Stimulated activated CD8-positive, alpha-beta memory T cell treated with anti-CD3 and anti-CD28 coated beads, Interleukin-12 subunit alpha, Interleukin-12 subunit beta, amount 100 ng/mL, for 24 hours (primary cell): ENCODE data around the gene HSPB1.
"Not testable (repeated sequence)": the region's sequence is repeated elsewhere in the genome, so short reads cannot be mapped to it uniquely, and the experiment has no call there.

Experiments used
- DNase-seq: peaks from one replicate; pipeline ENCODE4 v3.0.0-alpha.2; 2020; ENCODE audit errors: extremely low read depth

The HSPB1 gene

GRCh38 chr7:76302347-76303201 lies at the start of gene HSPB1:
Gene HSPB1, plus strand, starts transcription at chr7:76302673. Its CDS starts 40 bp downstream, at chr7:76302713.
- DNase-seq = no peak

DNA sequence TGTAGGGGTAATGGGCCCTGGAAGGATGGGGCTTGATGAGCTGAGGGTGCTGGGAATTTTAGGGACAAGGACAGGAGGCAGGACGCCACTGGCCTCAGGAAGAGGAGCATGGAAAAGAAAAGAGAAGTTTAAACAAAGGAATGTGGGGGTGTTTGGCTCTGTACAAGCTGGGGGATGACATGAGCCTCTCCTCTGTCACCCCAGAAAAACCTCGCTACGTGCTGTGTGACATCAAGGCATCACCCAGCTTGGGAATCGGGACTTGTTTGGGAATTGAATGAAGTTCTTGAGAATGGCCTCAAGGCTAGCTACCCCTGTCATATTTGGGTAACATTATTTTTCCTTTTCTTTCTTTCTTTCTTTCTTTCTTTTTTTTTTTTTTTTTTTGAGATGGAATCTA lies 47.7 kb upstream of the HSPB1 start:
- no peak for DNase-seq

DNA sequence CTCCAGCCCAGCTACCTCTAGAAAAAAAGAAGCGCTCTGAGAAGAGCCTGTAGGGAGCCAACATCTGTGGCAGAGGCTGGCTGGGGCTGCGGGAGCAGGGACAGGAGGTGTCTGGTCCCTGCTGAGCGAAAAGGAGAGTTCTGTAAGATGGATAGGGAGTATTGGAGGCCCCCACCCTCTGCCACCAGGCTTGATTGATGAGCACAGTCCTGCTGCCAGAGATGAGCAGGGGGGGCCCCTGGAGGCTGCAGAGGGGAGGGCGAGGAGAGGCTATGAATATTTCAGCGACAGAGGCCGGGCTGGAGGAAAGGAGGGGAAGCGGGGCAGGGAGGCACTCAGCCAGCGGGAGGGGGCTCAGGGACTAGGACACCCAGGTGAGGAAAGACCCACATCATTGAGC lies 44.5 kb upstream of the HSPB1 start:
- no peak for DNase-seq

GRCh38 chr7:76259124-76260093 lies 43.1 kb upstream of the HSPB1 start:
- DNase-seq = no peak

DNA sequence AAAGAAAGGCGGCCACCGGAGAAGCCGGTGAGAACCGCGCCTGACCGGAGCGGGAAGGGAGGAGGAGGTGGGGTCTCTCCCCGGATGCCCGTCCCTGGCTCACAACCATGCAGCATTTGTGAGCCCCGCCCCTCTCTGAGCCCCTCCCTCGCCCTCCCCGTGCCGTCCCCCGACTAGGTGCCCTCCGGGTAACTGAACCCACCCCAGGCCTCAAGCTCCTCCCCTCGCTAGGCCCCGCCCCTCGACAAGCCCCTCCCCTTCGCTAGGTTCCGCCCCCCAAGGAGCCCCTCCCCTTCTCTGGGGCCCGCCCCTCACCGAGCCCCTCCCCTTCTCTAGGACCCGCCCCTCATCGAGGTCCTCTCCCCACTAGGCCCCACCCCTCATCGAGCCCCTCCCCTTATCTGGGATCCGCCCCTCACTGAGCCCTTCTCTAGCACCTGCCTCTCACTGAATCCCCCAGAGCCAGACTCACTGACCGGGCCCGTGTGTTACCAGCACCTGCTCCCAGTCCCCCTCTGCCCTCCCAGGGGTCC lies 42.2 kb upstream of the HSPB1 start:
- DNase-seq = peak; percentile 9

DNA sequence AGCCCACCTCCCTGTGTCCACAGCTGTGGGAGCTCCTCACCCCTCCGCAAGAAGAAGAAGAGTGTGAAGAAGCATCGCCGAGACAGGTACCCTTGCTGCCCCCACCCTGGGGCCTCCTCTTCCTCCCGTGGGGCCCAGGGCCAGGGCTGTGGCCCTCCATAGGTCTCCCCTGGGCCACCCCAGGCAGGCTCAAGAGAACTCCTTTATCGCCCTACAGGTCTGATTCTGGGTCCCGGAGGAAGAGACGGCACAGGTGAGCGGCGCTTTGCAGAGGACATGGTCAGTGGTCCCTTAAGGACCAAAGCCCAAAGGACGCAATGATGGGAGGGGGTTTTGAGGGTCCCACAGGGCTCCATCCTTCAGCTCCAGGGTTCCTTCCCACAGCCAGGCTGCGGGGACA lies 41.1 kb upstream of the HSPB1 start:
- DNase-seq = no peak

DNA sequence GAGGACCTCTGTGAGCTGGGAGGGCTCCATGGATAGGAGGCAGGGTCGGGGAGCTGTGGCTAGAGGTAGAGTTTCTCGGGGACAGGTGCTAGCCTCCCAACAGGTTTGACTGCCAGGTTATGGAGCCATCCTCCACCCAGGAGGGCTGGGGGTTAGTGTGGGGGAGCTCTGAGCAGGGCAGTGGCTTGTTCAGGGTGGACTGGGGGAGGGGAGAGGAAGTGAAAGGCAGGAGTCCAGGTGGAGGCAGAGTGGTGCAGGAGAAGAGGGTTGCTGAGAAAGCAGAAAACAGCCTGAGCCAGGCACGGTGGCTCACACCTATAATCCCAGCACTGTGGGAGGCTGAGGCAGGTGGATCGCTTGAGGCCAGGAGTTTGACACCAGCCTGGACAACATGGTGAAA lies 40.5 kb upstream of the HSPB1 start:
- DNase-seq = no peak

- DNase-seq = no peak
Observed at GRCh38 chr7:76262683-76263402, 39.6 kb upstream of the HSPB1 start.

DNA sequence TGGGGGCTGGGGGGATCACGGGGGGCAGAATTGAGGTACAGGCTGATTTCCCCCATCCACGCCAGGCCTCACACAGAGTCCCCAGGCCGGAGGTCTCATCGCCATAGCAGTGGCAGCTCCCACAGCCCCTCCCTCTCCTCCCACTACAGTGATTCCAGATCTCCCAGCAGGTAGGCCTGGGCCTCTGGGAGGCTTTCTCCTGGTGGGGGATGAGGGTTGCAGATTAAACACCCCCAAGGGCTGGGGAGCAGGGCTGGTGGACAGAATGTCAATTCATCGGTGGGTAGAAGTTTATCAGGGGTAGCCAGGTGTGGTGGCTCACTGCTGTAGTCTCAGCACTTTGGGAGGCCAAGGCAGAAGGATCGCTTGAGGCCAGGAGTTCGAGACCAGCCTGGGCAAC lies 37.2 kb upstream of the HSPB1 start:
- no peak for DNase-seq

DNA sequence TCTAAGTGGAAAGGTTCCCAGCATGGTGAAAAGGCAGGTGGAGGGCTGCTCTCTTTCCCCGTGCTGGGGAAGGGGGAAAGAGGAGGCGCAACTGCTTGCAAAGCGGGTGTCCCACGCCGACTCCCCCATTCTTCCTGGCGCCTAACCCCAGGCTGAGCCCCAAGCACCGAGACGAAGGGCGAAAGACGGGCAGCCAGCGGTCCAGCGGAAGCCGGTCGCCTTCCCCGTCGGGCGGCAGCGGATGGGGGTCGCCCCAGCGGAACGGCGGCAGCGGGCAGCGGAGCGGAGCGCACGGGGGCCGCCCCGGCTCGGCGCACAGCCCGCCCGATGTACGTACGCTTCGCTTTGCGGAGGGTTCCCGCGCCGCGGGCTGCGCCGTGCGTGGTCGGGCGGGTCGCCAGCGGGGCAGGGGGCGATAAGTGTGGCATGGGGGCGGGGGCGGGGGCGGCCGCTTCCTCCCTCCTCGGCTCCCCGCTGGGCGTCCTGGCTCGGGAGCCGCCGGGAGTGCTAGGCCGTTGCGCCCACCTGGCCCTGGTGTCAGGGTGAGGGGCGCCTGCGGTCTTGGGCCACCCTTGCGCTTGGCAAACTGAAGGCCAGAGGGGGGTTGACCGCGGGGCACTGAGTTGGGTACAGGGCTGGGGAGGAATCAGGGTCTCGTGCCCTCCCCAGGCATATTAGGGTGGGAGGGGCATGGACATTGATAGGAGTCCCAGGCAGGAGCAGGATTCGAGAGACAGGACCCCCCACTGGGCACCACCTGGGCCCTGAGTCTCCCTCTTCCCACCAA lies 35.2 kb upstream of the HSPB1 start:
- no peak for DNase-seq

DNA sequence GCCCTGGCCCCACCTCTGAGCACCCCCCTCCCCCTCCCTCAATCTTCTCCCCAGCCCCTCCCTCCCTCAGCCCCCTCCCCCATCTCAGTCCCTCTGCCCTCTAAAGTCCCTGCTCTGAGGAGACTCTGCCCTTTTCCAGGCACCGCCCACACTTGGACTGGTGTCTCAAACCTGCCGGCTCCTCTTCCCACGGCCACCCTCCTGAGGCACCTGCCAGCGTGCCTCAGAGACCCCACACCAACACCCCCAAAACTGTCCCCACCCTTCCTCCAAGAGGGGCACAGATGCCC lies 34.6 kb upstream of the HSPB1 start:
- DNase-seq = no peak

DNA sequence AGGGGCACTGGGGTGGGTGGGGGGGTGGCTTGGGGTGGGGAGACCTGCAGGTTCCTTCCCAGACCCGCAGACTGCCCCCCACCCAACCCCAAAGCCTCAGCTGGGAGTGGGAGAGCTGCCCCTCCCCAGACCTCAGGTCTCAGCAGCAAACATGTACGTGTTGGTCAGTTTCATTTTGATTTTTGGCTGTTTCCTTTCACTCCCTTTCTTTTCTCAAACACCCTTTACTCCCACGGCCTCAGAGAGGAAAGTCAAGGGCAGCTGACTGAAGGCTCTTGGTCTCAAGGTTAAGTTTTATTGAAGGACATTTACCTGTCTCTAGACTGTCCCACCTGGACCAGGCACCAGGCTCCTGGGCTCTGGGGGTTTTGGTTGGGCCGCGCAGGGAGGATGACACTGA lies 34.1 kb upstream of the HSPB1 start:
- no peak for DNase-seq

GRCh38 chr7:76269895-76270294 lies 32.6 kb upstream of the HSPB1 start:
- no peak for DNase-seq

- DNase-seq = not testable (repeated sequence)
Observed at GRCh38 chr7:76271384-76271783, 31.1 kb upstream of the HSPB1 start.

- DNase-seq = no peak
Observed at GRCh38 chr7:76272142-76272541, 30.3 kb upstream of the HSPB1 start.

GRCh38 chr7:76272851-76273497 lies 29.5 kb upstream of the HSPB1 start:
- DNase-seq = no peak

GRCh38 chr7:76273503-76273902 lies 29.0 kb upstream of the HSPB1 start:
- no peak for DNase-seq

DNA sequence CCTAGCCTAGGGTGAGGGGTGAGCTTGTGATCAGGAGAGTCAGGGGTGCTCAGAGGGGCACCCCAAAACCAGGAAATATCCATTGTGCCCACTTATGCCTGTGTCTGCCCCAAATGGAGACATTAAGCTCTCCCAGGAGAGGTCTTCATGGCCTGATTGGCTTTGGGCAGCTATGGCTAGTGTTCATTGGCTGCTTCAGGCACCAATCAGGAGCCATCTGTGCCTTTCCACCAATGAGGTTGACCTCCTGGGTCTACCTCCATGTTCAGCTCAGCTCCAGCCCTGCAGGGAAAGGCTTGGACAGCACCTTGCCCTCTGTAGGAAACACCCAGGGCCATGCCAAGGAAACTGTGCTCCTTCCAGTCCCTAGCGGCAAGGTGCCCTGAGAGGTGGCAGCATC lies 23.9 kb upstream of the HSPB1 start:
- DNase-seq = no peak

DNA sequence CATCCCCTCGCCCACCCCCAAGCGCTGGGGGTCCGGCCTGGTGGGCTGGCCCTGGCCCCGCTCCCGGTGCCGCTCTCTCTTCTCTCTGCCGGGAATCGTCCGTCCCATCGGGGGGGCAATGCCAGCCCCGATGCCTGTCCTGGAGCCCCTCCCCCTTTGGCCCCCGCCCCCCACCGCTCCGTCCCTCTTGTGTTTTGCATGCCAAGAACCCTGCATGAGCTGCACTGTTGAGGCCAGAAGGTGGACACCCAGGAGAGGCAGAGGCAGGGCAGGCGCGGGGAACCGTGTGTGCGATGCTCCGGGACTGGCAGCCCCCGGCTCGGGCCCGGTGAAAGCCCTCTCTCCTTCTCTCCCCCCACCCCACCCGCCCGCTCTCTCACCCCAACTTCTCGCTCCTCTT lies 22.1 kb upstream of the HSPB1 start:
- no peak for DNase-seq

DNA sequence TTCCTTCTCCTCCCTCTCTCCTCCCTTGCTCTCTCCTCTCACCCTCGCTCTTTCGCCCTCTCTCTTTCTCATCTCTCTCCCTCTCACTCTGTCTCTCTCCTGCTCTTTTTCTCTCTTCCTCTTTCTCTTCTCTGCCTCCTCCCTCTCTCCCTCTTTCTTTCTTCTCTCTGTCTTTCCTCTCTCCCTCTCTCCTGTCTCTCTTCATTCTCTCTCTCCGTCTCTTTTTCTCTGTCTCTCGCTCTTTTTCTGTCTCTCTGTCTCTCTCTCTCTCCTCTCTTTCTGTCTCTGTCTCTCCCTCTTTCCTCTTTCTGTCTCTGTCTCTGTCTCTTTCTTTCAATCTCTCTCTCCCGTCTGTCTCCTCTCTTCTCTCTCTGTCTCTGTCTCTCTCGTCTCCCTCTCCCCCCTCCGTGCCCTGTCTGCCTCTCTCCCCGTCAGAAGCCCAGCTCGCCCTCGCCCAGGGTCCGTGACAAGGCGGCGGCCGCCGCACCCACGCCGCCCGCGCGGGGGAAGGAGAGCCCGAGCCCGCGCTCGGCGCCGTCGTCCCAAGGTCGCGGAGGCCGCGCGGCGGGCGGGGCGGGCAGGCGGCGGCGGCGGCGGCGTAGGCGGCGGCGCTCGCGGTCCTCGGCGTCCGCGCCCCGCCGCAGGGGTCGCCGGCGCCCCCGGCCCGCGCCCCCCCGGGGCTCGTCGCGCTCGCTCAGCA lies 21.3 kb upstream of the HSPB1 start:
- DNase-seq = no peak
